MM.1S (cell line): ENCODE measurements around the gene GLUD1.

Experiments
- EZH2 ChIP-seq: fragments of 300-600 bp; sonication (generic); optimal IDR thresholded peaks from 2 replicates; pipeline ENCODE3; 2017; ENCODE audit warnings: low read depth, mild to moderate bottlenecking, antibody characterized with exemption, low read length, mixed read lengths
- TF ChIP-seq, protein P1 (sequence below): fragments of 300-600 bp; sonication (generic); IDR thresholded peaks from 2 replicates; pipeline ENCODE4 v1.5.1; 2016; ENCODE audit warnings: antibody characterized with exemption, low read length, mixed read lengths

GRCh38 chr10:87092376-87092860 is 2.2 kb downstream of the GLUD1 start:
- TF ChIP-seq, protein P1, sequence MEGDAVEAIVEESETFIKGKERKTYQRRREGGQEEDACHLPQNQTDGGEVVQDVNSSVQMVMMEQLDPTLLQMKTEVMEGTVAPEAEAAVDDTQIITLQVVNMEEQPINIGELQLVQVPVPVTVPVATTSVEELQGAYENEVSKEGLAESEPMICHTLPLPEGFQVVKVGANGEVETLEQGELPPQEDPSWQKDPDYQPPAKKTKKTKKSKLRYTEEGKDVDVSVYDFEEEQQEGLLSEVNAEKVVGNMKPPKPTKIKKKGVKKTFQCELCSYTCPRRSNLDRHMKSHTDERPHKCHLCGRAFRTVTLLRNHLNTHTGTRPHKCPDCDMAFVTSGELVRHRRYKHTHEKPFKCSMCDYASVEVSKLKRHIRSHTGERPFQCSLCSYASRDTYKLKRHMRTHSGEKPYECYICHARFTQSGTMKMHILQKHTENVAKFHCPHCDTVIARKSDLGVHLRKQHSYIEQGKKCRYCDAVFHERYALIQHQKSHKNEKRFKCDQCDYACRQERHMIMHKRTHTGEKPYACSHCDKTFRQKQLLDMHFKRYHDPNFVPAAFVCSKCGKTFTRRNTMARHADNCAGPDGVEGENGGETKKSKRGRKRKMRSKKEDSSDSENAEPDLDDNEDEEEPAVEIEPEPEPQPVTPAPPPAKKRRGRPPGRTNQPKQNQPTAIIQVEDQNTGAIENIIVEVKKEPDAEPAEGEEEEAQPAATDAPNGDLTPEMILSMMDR: no peak
- no peak for TF ChIP-seq EZH2
